ENCODE measurements around the gene TNNT1. TPM values are rescaled to one million over a fixed set of nuclear protein-coding genes. Genes with fewer than 3 reads are reported as not detected.

Gene TNNT1
- total RNA-seq, 2 donors from 2014 or later = 22.9 to 66.7 TPM

GRCh38 chr19:55092423-55093318, 56.3 kb downstream of the TNNT1 start:
- Histone ChIP-seq H3K4me1 (ENCODE audit: control insufficient read depth, insufficient read depth, low read length) (no peaks in the 10 kb centered on the region), H3K27me3 (ENCODE audit: control insufficient read depth, insufficient read depth, low read length, poor library complexity, severe bottlenecking) (no peaks in the 10 kb centered on the region), H3K27ac (ENCODE audit: low read depth, low read length) (no peak overlapping the region), H3K9me3 (ENCODE audit: control insufficient read depth, low read length) (no peaks in the 10 kb centered on the region), H3K4me3 (ENCODE audit: low read length) (no peak overlapping the region), H3K9ac (ENCODE audit: extremely low read depth, low read length, poor library complexity, severe bottlenecking) (no peak overlapping the region), H3K36me3 (ENCODE audit: control insufficient read depth, insufficient read depth, low read length) (peaks cover 23% of the 10 kb centered on the region)
- no peaks in the 10 kb centered on the region for H3K9me3 Mint-ChIP-seq
- peaks cover 15% of the 10 kb centered on the region for H3K4me1 Mint-ChIP-seq
- H3K36me3 Mint-ChIP-seq (ENCODE audit: low read depth) = peaks cover 26% of the 10 kb centered on the region
- no peak overlapping the region for H3K27ac Mint-ChIP-seq
- H3K27me3 Mint-ChIP-seq (ENCODE audit: insufficient read depth) = peaks cover 6% of the 10 kb centered on the region
- DNase-seq = peak; percentile 90
- 85 to 97% methylated on average over 23 to 47 of the region's 49 CpGs for WGBS, 2 experiments (ENCODE audit: insufficient coverage in 1 of 2, insufficient read length in 1 of 2)
- TF ChIP-seq, protein P1, sequence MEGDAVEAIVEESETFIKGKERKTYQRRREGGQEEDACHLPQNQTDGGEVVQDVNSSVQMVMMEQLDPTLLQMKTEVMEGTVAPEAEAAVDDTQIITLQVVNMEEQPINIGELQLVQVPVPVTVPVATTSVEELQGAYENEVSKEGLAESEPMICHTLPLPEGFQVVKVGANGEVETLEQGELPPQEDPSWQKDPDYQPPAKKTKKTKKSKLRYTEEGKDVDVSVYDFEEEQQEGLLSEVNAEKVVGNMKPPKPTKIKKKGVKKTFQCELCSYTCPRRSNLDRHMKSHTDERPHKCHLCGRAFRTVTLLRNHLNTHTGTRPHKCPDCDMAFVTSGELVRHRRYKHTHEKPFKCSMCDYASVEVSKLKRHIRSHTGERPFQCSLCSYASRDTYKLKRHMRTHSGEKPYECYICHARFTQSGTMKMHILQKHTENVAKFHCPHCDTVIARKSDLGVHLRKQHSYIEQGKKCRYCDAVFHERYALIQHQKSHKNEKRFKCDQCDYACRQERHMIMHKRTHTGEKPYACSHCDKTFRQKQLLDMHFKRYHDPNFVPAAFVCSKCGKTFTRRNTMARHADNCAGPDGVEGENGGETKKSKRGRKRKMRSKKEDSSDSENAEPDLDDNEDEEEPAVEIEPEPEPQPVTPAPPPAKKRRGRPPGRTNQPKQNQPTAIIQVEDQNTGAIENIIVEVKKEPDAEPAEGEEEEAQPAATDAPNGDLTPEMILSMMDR (conservative IDR thresholded peaks at IDR 0.05) = no peak
- H3K4me3 Mint-ChIP-seq = no peak overlapping the region

DNA sequence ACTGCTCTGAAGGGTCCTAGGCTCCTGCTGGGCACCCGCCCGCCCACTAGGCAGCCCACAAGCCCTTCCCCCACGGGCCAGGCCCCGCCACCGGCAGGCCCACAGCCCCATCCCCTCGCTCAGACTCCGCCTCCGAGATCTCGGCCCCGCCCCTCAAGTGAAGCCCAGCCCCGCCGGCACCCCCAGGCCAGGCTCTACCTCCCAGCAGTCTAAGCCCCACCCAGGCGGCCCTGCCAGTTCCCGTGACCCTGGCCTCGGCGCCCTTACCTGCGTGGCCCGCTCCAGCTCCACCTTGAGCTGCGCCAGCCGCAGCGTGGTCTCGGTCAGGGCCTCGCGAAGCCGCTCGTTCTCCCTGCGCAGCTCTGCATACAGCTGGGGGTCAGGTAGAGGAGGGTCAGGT, 57.1 kb downstream of the TNNT1 start:
- H3K4me3 Mint-ChIP-seq = no peak overlapping the region
- no peaks in the 10 kb centered on the region for H3K4me1 ChIP-seq (ENCODE audit: control insufficient read depth, insufficient read depth, low read length)
- H3K27ac Mint-ChIP-seq = no peak overlapping the region
- no peak overlapping the region for H3K4me3 ChIP-seq (ENCODE audit: low read length)
- peak; percentile 97 for DNase-seq
- no peaks in the 10 kb centered on the region for H3K9me3 Mint-ChIP-seq
- TF ChIP-seq, protein P1 (conservative IDR thresholded peaks at IDR 0.05) = no peak
- H3K27me3 Mint-ChIP-seq (ENCODE audit: insufficient read depth) = peaks cover 8% of the 10 kb centered on the region
- peaks cover 26% of the 10 kb centered on the region for H3K36me3 Mint-ChIP-seq (ENCODE audit: low read depth)
- no peak overlapping the region for H3K9ac ChIP-seq (ENCODE audit: extremely low read depth, low read length, poor library complexity, severe bottlenecking)
- 78 to 81% methylated on average over 17 to 27 of the region's 27 CpGs for WGBS, 2 experiments (ENCODE audit: insufficient coverage in 1 of 2, insufficient read length in 1 of 2)
- H3K36me3 ChIP-seq (ENCODE audit: control insufficient read depth, insufficient read depth, low read length) = peaks cover 23% of the 10 kb centered on the region
- no peak overlapping the region for H3K27ac ChIP-seq (ENCODE audit: low read depth, low read length)
- H3K9me3 ChIP-seq (ENCODE audit: control insufficient read depth, low read length) = no peaks in the 10 kb centered on the region
- H3K27me3 ChIP-seq (ENCODE audit: control insufficient read depth, insufficient read depth, low read length, poor library complexity, severe bottlenecking) = no peaks in the 10 kb centered on the region
- H3K4me1 Mint-ChIP-seq = peaks cover 20% of the 10 kb centered on the region

DNA sequence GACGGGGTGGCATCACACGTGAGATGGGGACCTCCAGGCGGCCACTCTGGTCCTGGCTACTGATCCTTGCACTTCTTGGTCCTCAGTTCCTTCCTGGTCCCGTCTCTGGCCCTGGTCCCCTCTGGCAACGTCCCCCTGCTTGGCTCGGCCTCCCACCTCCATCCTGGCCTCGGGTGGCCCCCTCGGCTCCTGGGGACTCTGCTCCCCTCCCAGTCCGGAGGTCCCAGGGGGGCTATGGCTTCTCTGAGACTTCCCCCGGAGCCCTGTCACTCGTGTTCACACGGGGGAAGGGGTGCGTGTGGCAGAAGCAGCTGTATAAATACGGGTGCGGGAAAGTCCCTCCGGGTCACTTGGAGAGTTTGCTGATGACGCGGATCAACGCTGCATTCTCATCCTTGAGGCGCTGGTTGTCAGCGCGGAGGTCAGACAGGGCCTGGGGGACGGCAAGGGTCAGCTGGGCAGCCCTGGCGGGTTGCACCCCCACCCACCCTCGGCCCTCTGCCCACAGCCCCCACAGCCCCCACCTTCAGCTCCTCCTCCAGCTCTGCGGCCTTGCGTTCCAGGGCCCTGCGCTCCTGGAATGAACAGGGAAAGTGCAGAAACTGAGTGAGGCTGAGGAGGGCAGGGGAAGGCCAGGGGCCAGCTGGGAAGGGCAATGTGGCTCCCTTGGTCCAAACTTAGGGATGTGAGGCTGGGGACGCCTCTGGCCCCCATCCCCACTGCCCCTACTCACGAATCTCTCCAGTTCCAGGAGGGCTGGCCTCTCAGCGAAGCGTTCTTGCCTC, 57.7 kb downstream of the TNNT1 start:
- Mint-ChIP-seq H3K36me3 (ENCODE audit: low read depth) (peaks cover 26% of the 10 kb centered on the region), H3K27me3 (ENCODE audit: insufficient read depth) (peaks cover 8% of the 10 kb centered on the region), H3K4me3 (no peak overlapping the region), H3K27ac (no peak overlapping the region), H3K9me3 (no peaks in the 10 kb centered on the region), H3K4me1 (peaks cover 20% of the 10 kb centered on the region)
- WGBS, 2 experiments (ENCODE audit: insufficient coverage in 1 of 2, insufficient read length in 1 of 2) = 94 to 97% methylated on average over 16 to 32 of the region's 32 CpGs
- H3K9ac ChIP-seq (ENCODE audit: extremely low read depth, low read length, poor library complexity, severe bottlenecking) = no peak overlapping the region
- H3K9me3 ChIP-seq (ENCODE audit: control insufficient read depth, low read length) = no peaks in the 10 kb centered on the region
- no peaks in the 10 kb centered on the region for H3K4me1 ChIP-seq (ENCODE audit: control insufficient read depth, insufficient read depth, low read length)
- H3K4me3 ChIP-seq (ENCODE audit: low read length) = no peak overlapping the region
- H3K36me3 ChIP-seq (ENCODE audit: control insufficient read depth, insufficient read depth, low read length) = peaks cover 23% of the 10 kb centered on the region
- no peak overlapping the region for H3K27ac ChIP-seq (ENCODE audit: low read depth, low read length)
- DNase-seq = peak; percentile 53
- TF ChIP-seq, protein P1 (conservative IDR thresholded peaks at IDR 0.05) = no peak
- no peaks in the 10 kb centered on the region for H3K27me3 ChIP-seq (ENCODE audit: control insufficient read depth, insufficient read depth, low read length, poor library complexity, severe bottlenecking)

Data from endodermal cell (in vitro differentiated cells).